ENCODE data around the gene PKN1. TPM values are rescaled to one million over a fixed set of nuclear protein-coding genes. Genes with fewer than 3 reads are reported as not detected.
"Not testable (repeated sequence)": the region's sequence is repeated elsewhere in the genome, so short reads cannot be mapped to it uniquely, and the experiment has no call there.

Gene PKN1
- total RNA-seq, 2 donors from 2014 or later, result 29.3 to 49.6 TPM

GRCh38 chr19:14496834-14497227, 63.7 kb downstream of the PKN1 start:
- intact Hi-C loops (cut with DNase I, micrococcal nuclease), result no loop called here
- ATAC-seq (peak; percentile 3), DNase-seq (no peak)

- ATAC-seq, result peak; percentile 63
- DNase-seq, result peak; percentile 75 to 82
- intact Hi-C loops (cut with DNase I, micrococcal nuclease), result no loop called here
Measured at GRCh38 chr19:14497228-14497921, 64.3 kb downstream of the PKN1 start.

- ATAC-seq (no peak), DNase-seq (no peak)
- intact Hi-C loops (cut with DNase I, micrococcal nuclease), result no loop called here
Measured at GRCh38 chr19:14502334-14503092, 69.4 kb downstream of the PKN1 start.

GRCh38 chr19:14503285-14503684, 70.2 kb downstream of the PKN1 start:
- intact Hi-C loops (cut with DNase I, micrococcal nuclease), result no loop called here
- ATAC-seq (no peak), DNase-seq (no peak)

- intact Hi-C loops (cut with DNase I, micrococcal nuclease); ATAC-seq; DNase-seq: not testable (repeated sequence)
Measured at GRCh38 chr19:14504575-14504974, 71.5 kb downstream of the PKN1 start.

GRCh38 chr19:14505488-14506239, 72.6 kb downstream of the PKN1 start:
- DNase-seq, result peak; percentile 66 to 80
- ATAC-seq, result peak; percentile 83
- intact Hi-C loops (cut with DNase I, micrococcal nuclease), result no loop called here

GRCh38 chr19:14507704-14508542, 74.8 kb downstream of the PKN1 start:
- DNase-seq (no peak), ATAC-seq (no peak)
- intact Hi-C loops (cut with DNase I, micrococcal nuclease), result no loop called here

- intact Hi-C loops (cut with DNase I, micrococcal nuclease), result no loop called here
- ATAC-seq (peak; percentile 37), DNase-seq (peak in 1 of 2 donors; percentile 54)
Measured at GRCh38 chr19:14510311-14511228, 77.5 kb downstream of the PKN1 start.

- DNase-seq, result no peak
- intact Hi-C loops (cut with DNase I, micrococcal nuclease), result no loop called here
- no peak for ATAC-seq
Measured at GRCh38 chr19:14511229-14511593, 78.1 kb downstream of the PKN1 start.

GRCh38 chr19:14512406-14512961, 79.4 kb downstream of the PKN1 start:
- intact Hi-C loops (cut with DNase I, micrococcal nuclease), result no loop called here

GRCh38 chr19:14514215-14514863, 81.2 kb downstream of the PKN1 start:
- ATAC-seq (no peak), DNase-seq (no peak)

More at GRCh38 chr19:14512406-14512961, 79.4 kb downstream of the PKN1 start:
- DNase-seq, result no peak
- no peak for ATAC-seq

GRCh38 chr19:14515501-14516047, 82.5 kb downstream of the PKN1 start:
- intact Hi-C loops (cut with DNase I, micrococcal nuclease), result no loop called here
- ATAC-seq, result no peak

More at GRCh38 chr19:14514215-14514863, 81.2 kb downstream of the PKN1 start:
- intact Hi-C loops (cut with DNase I, micrococcal nuclease), result no loop called here

GRCh38 chr19:14516048-14516534, 83.0 kb downstream of the PKN1 start:
- intact Hi-C loops (cut with DNase I, micrococcal nuclease), result no loop called here
- peak; percentile 9 for ATAC-seq
- peak; percentile 49 to 67 for DNase-seq

More at GRCh38 chr19:14515501-14516047, 82.5 kb downstream of the PKN1 start:
- DNase-seq, result no peak

- DNase-seq, result peak in 1 of 2 donors; percentile 38
- intact Hi-C loops (cut with DNase I, micrococcal nuclease), result no loop called here
- no peak for ATAC-seq
Measured at GRCh38 chr19:14516746-14517438, 83.8 kb downstream of the PKN1 start.

- DNase-seq, result no peak
- intact Hi-C loops (cut with DNase I, micrococcal nuclease), result no loop called here
- ATAC-seq, result no peak
Measured at GRCh38 chr19:14517446-14517839, 84.3 kb downstream of the PKN1 start.

Measured in left colon (tissue), 2 donors.